A673 (cell line): ENCODE results near the gene MOB3C. TPM values are rescaled to one million over a fixed set of nuclear protein-coding genes. Genes with fewer than 3 reads are reported as not detected.

Source experiments
- BruUV-seq: library from RNA; stranded (reverse); fragments of 400-500 nt; replicated peaks from 2 replicates; lab custom pipeline; 2021; lab: Mats Ljungman, UMichigan
- CTCF ChIA-PET: fragments of 300-600 bp; sonication (Branson Sonifier 250); formaldehyde crosslinking; loops from one replicate; lab custom pipeline; 2022; ENCODE audit warnings: antibody characterized with exemption; lab: Charles Lee
- POLR2A ChIA-PET: fragments of 300-600 bp; sonication (Branson Sonifier 250); formaldehyde crosslinking; loops from one replicate; lab custom pipeline; 2022; ENCODE audit warnings: antibody characterized with exemption; ENCODE audit not compliant: low non-redundant PET; lab: Charles Lee
- DNase-seq: peaks from one replicate; pipeline ENCODE4 v3.0.0-alpha.2; 2015; ENCODE audit warnings: low spot score
- H3K27ac ChIP-seq: fragments of 200-600 bp; sonication (generic); 2 replicates; pipeline ENCODE4 v1.5.1; 2016; ENCODE audit warnings: mixed run types, low read depth, mild to moderate bottlenecking, mixed read lengths, antibody characterized with exemption, low read length; ENCODE audit not compliant: poor library complexity, severe bottlenecking
- H3K27me3 ChIP-seq: fragments of 200-600 bp; sonication (generic); replicated peaks from 2 replicates; pipeline ENCODE4 v1.6.1; 2017; ENCODE audit warnings: mixed run types, low read depth, mild to moderate bottlenecking, mixed read lengths, antibody characterized with exemption, low read length; ENCODE audit not compliant: insufficient read depth, poor library complexity
- H3K36me3 ChIP-seq: fragments of 200-600 bp; sonication (generic); 2 replicates; pipeline ENCODE4 v1.6.1; 2016; ENCODE audit warnings: mixed run types, mild to moderate bottlenecking, mixed read lengths, antibody characterized with exemption, low read length; ENCODE audit not compliant: insufficient read depth, poor library complexity, severe bottlenecking
- H3K4me1 ChIP-seq: fragments of 200-600 bp; sonication (generic); 2 replicates; pipeline ENCODE4 v1.6.1; 2017; ENCODE audit warnings: mixed run types, mild to moderate bottlenecking, mixed read lengths, antibody characterized with exemption, low read length; ENCODE audit not compliant: insufficient read depth, poor library complexity, severe bottlenecking
- H3K4me3 ChIP-seq: fragments of 200-600 bp; sonication (generic); 2 replicates; pipeline ENCODE4 v1.5.1; 2016; ENCODE audit warnings: low read depth, mixed run types, mild to moderate bottlenecking, mixed read lengths, low read length; ENCODE audit not compliant: poor library complexity, severe bottlenecking
- H3K9me3 ChIP-seq: fragments of 200-600 bp; sonication (generic); 2 replicates; pipeline ENCODE4 v1.6.1; 2016; ENCODE audit warnings: mixed run types, low read depth, mild to moderate bottlenecking, mixed read lengths, antibody characterized with exemption, low read length; ENCODE audit not compliant: poor library complexity, severe bottlenecking
- CTCF ChIP-seq: fragments of 300-800, 200-600 bp; sonication (generic); conservative IDR thresholded peaks from 2 replicates; pipeline ENCODE4 v1.5.1; 2017; ENCODE audit warnings: low read depth, mild to moderate bottlenecking, antibody characterized with exemption, low read length, moderate library complexity, mixed read lengths
- EZH2 ChIP-seq: fragments of 200-600 bp; sonication (generic); IDR thresholded peaks from 2 replicates; pipeline ENCODE4 v1.6.1; 2017; ENCODE audit warnings: borderline replicate concordance, low read depth, mild to moderate bottlenecking, mixed read lengths, antibody characterized with exemption, low read length; ENCODE audit not compliant: poor library complexity, severe bottlenecking
- intact Hi-C: fragments of 100-400 bp; cut with micrococcal nuclease; formaldehyde crosslinking; loops from one replicate; pipeline ENCODE4 v1.10.0; 2022; ENCODE audit not compliant: unreplicated experiment
- total RNA-seq: library from RNA; stranded (reverse); gene quantifications from 2 replicates; pipeline ENCODE4 v1.2.3, GENCODE V29; 2021

Gene MOB3C
- total RNA-seq, 1 experiment from 2014 or later, result 2.5 TPM

- H3K9me3 ChIP-seq, result no peaks in the 10 kb centered on the region
- no peak overlapping the region for H3K27ac ChIP-seq
- intact Hi-C loops, result no loop called here
- no TSS peak for BruUV-seq
- ChIA-PET CTCF (no interaction called here), POLR2A (no interaction called here)
- H3K4me1 ChIP-seq, result no peaks in the 10 kb centered on the region
- DNase-seq, result no peak
- H3K36me3 ChIP-seq, result no peaks in the 10 kb centered on the region
- no peak overlapping the region for H3K4me3 ChIP-seq
- TF ChIP-seq EZH2, result no peak
- no peak for TF ChIP-seq CTCF
- H3K27me3 ChIP-seq, result no peaks in the 10 kb centered on the region
These were observed 44.9 kb downstream of the MOB3C start for GRCh38 chr1:46571691-46572225.

- Histone ChIP-seq H3K9me3 (no peaks in the 10 kb centered on the region), H3K4me1 (no peaks in the 10 kb centered on the region), H3K36me3 (no peaks in the 10 kb centered on the region), H3K4me3 (no peak overlapping the region), H3K27me3 (no peaks in the 10 kb centered on the region), H3K27ac (no peak overlapping the region)
- DNase-seq, result no peak
- BruUV-seq, result no TSS peak
- TF ChIP-seq EZH2 (no peak), CTCF (no peak)
- intact Hi-C loops, result no loop called here
- ChIA-PET CTCF (no interaction called here), POLR2A (no interaction called here)
These were observed 46.5 kb downstream of the MOB3C start for GRCh38 chr1:46569884-46570725.

- intact Hi-C loops, result no loop called here
- TF ChIP-seq CTCF (no peak), EZH2 (no peak)
- no peaks in the 10 kb centered on the region for H3K27me3 ChIP-seq
- no peak overlapping the region for H3K27ac ChIP-seq
- no TSS peak for BruUV-seq
- H3K4me3 ChIP-seq, result no peak overlapping the region
- H3K9me3 ChIP-seq, result no peaks in the 10 kb centered on the region
- no peak for DNase-seq
- H3K36me3 ChIP-seq, result no peaks in the 10 kb centered on the region
- no peaks in the 10 kb centered on the region for H3K4me1 ChIP-seq
- CTCF ChIA-PET, result no interaction called here
- POLR2A ChIA-PET, result no interaction called here
These were observed 47.5 kb downstream of the MOB3C start for GRCh38 chr1:46569116-46569515.
